LNCAP (cell line): ENCODE measurements around the gene RPEL1.

Experiments
- CTCF ChIP-seq: fragments of 450-650 bp; IDR thresholded peaks from 2 replicates; pipeline ENCODE4 v1.5.1; 2017; ENCODE audit warnings: mild to moderate bottlenecking

Gene RPEL1

GRCh38 chr10:103254113-103254512 lies 8.4 kb downstream of the RPEL1 start:
- TF ChIP-seq CTCF = no peak

GRCh38 chr10:103254538-103255325 lies 9.0 kb downstream of the RPEL1 start:
- no peak for TF ChIP-seq CTCF

GRCh38 chr10:103256613-103257012 lies 10.9 kb downstream of the RPEL1 start:
- no peak for TF ChIP-seq CTCF

GRCh38 chr10:103257812-103258211 lies 12.1 kb downstream of the RPEL1 start:
- no peak for TF ChIP-seq CTCF

GRCh38 chr10:103259989-103260388 lies 14.3 kb downstream of the RPEL1 start:
- no peak for TF ChIP-seq CTCF

GRCh38 chr10:103262229-103262628 lies 16.5 kb downstream of the RPEL1 start:
- TF ChIP-seq CTCF = no peak

GRCh38 chr10:103265717-103266329 lies 20.1 kb downstream of the RPEL1 start:
- TF ChIP-seq CTCF = no peak
